ENCODE measurements around the gene NOD1. TPM values are rescaled to one million over a fixed set of nuclear protein-coding genes. Genes with fewer than 3 reads are reported as not detected.
"Not testable (repeated sequence)": the region's sequence is repeated elsewhere in the genome, so short reads cannot be mapped to it uniquely, and the experiment has no call there.

The NOD1 gene
- total and polyA plus RNA-seq, 2 of the 8 experiments (the other 6 are each of a cell fraction or from before 2014, with no cell fraction given) = 3.8 to 6.5 TPM

DNA sequence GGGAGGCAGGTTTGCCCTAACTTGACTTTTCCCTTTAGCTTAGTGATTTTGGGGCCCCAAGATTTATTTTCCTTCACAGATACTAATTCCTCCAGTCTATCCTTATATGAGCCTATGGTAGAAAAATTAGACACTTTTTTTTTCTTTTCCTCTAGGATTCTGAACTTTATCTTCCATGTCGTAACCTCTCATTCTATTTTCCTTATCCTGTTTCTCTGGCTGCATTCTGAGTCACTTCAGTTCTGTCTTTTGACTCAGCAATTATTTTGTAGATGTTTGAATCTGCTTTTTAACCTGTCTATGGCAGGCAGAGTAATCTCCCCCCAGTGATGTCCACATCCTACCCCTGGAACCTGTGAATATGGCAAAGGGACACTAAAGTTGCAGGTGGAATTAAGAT, 7.1 kb upstream of the NOD1 start (continued):
- no peak for TF ChIP-seq TAF7 (optimal IDR thresholded peaks at IDR 0.05; ENCODE audit: borderline replicate concordance, low read depth, low read length)
- TF ChIP-seq RXRA (IDR thresholded peaks at IDR 0.05; ENCODE audit: insufficient read depth, low read depth, low read length) = no peak
- no peak for TF ChIP-seq POU5F1 (IDR thresholded peaks at IDR 0.05; ENCODE audit: low read depth, low read length)
- no peak for TF ChIP-seq SP1 (IDR thresholded peaks at IDR 0.05; ENCODE audit: low read depth, low read length)

DNA sequence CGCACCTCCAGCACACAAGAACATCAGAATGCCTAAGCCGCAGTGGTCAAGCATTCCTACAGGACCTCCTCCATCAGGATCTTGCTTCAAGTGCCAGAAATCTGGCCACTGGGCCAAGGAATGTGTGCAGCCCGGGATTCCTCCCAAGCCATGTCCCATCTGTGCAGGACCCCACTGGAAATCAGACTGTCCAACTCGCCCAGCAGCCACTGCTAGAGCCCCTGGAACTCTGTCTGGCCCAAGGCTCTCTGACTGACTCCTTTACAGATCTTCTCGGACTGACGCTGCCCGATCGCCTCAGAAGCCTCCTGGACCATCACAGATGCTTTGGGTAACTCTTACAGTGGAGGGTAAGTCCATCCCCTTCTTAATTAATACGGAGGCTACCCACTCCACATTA, 2.8 kb upstream of the NOD1 start:
- H2BK120ac ChIP-seq (replicated peaks; ENCODE audit: low read depth, low read length); H3K18ac ChIP-seq (ENCODE audit: extremely low read depth, low read length); H2BK12ac ChIP-seq (ENCODE audit: low read depth, low read length); H3K56ac ChIP-seq (replicated peaks; ENCODE audit: insufficient read length, low read depth, low read length); H2AFZ ChIP-seq (ENCODE audit: low read length); H2BK20ac ChIP-seq (ENCODE audit: low read length); H3K79me2 ChIP-seq (ENCODE audit: control insufficient read depth in 1 of 2, insufficient read depth in 2 of 2, low read length in 2 of 2); H4K20me1 ChIP-seq (replicated peaks in 1 of 2; ENCODE audit: control insufficient read depth in 1 of 2, insufficient read depth in 2 of 2, low read length in 2 of 2); H4K8ac ChIP-seq (ENCODE audit: extremely low read depth, insufficient read depth, low read length); H4K5ac ChIP-seq (ENCODE audit: insufficient read length, low read depth, low read length); H2AK5ac ChIP-seq (ENCODE audit: low read depth, low read length); H3K4me1 ChIP-seq (replicated peaks in 1 of 4; ENCODE audit: control insufficient read depth in 3 of 4, insufficient read depth in 4 of 4, low read length in 3 of 4); H3K4me2 ChIP-seq (ENCODE audit: insufficient read depth in 1 of 2, low read depth in 2 of 2, low read length in 2 of 2); FAIRE-seq; H3K4ac ChIP-seq (replicated peaks; ENCODE audit: insufficient read length, low read depth, low read length); H3K14ac ChIP-seq (ENCODE audit: insufficient read length); H3K27me3 ChIP-seq (replicated peaks in 1 of 4; ENCODE audit: control insufficient read depth in 3 of 4, extremely low read depth in 1 of 4, insufficient read depth in 3 of 4, low read length in 3 of 4); H3K23ac ChIP-seq (ENCODE audit: insufficient read length); H3K9me3 ChIP-seq (ENCODE audit: insufficient read depth in 2 of 2, low read depth in 1 of 2, low read length in 1 of 2); H3K36me3 ChIP-seq (ENCODE audit: control insufficient read depth in 2 of 4, insufficient read depth in 4 of 4, low read length in 3 of 4); H2BK5ac ChIP-seq (ENCODE audit: low read depth, low read length); H3K27ac ChIP-seq (ENCODE audit: low read depth, low read length); H3K4me3 ChIP-seq (ENCODE audit: extremely low read depth in 1 of 4, insufficient read depth in 2 of 4, low read depth in 3 of 4, low read length in 4 of 4); CTCF ChIA-PET (ENCODE audit: partially characterized antibody); H2BK15ac ChIP-seq (ENCODE audit: low read length); H3K9ac ChIP-seq (replicated peaks in 1 of 4; ENCODE audit: extremely low read depth in 1 of 4, low read depth in 3 of 4, low read length in 3 of 4); H3K79me1 ChIP-seq (ENCODE audit: low read depth, low read length); H4K91ac ChIP-seq (replicated peaks; ENCODE audit: insufficient read length, low read length): not testable (repeated sequence)
- peaks cover 11% of the 10 kb centered on the region; the same call in 1 of the 2 replicates for H3K23me2 ChIP-seq (ENCODE audit: low read depth, low read length)
- DNase-seq (ENCODE audit: low read depth in 1 of 2, low spot score in 2 of 2) = peak in 1 of 2 experiments; percentile 35
- WGBS, 2 experiments (ENCODE audit: extremely low coverage in 1 of 2, insufficient coverage in 1 of 2, insufficient read length in 1 of 2, insufficient replicate concordance in 2 of 2, low coverage in 1 of 2, low lambda C conversion rate in 2 of 2, missing lambda C conversion rate in 1 of 2) = 88% methylated on average over 9 of the region's 9 CpGs; no CpG with 5 or more reads in 1 of the 2 experiments
- POLR2A ChIA-PET (ENCODE audit: partially characterized antibody) = interaction anchor here (1.1 kb wide), 1 partner anchor 16 kb away, joined by 3 read pairs; no protein-coding TSS in a partner anchor

All from H1 (cell line).